GM19467 (cell line): Measurements from ENCODE around the gene MYL5.
"Not testable (repeated sequence)": the region's sequence is repeated elsewhere in the genome, so short reads cannot be mapped to it uniquely, and the experiment has no call there.

ENCODE experiments used
- ATAC-seq: cut with Tn5 transposase; IDR thresholded peaks from one replicate; pipeline ENCODE4 v1.9.1; 2021; ENCODE audit warnings: mild to moderate bottlenecking, moderate library complexity; ENCODE audit not compliant: unreplicated experiment

MYL5 gene

DNA sequence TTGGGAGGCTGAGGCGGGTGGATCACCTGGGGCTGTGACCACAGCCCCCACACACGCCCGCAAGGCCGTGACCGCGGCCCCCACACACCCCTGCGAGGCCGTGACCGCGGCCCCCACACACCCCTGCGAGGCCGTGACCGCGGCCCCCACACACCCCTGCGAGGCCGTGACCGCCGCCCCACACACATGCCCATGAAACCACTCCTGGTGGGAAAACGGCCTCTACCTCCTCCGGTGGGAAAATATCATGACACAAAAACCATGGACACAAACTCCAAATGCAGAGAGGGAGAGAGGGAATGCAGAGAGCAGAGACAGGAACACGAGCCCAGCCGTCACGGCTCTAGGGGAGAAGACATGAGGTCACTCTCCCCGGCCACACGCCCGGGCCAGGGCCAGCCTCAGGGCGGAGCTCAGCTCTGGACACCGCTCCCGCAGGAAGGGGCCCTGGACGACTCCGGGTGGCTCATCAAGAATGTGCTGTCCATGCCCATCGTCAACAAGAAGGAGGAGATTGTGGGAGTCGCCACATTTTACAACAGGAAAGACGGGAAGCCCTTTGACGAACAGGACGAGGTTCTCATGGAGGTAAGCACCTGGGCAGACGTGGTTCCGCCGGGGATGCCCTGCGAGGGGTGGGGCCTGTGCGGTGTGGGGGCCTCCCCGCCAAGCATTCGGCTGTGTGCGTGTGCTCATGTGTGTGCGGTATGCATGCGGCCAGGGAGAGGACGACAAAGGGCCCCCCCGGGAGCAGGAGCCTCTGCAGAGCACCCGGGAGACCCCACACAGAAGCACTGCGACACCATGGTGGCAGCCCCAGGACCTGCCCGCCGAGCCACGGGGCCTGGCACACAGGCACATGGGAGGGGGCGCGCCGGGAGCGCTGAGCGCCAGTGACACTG is 17.7 kb upstream of the MYL5 start:
- ATAC-seq: no peak

DNA sequence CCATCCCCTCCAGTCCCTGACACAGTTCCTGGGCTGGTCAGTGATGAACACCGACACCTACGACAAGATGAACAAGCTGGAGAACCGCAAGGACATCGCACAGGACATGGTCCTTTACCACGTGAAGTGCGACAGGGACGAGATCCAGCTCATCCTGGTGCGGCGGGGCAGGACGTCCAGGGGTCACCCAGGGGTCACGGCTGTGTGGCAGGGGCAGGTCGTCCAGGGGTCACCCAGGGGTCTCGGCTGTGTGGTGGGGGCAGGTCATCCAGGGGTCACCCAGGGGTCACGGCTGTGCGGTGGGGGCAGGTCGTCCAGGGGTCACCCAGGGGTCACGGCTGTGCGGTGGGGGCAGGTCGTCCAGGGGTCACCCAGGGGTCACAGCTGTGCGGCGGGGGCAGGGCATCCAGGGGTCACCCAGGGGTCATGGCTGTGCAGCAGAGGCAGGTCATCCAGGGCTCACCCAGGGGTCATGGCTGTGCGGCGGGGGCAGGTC is 17.0 kb upstream of the MYL5 start:
- no peak for ATAC-seq

DNA sequence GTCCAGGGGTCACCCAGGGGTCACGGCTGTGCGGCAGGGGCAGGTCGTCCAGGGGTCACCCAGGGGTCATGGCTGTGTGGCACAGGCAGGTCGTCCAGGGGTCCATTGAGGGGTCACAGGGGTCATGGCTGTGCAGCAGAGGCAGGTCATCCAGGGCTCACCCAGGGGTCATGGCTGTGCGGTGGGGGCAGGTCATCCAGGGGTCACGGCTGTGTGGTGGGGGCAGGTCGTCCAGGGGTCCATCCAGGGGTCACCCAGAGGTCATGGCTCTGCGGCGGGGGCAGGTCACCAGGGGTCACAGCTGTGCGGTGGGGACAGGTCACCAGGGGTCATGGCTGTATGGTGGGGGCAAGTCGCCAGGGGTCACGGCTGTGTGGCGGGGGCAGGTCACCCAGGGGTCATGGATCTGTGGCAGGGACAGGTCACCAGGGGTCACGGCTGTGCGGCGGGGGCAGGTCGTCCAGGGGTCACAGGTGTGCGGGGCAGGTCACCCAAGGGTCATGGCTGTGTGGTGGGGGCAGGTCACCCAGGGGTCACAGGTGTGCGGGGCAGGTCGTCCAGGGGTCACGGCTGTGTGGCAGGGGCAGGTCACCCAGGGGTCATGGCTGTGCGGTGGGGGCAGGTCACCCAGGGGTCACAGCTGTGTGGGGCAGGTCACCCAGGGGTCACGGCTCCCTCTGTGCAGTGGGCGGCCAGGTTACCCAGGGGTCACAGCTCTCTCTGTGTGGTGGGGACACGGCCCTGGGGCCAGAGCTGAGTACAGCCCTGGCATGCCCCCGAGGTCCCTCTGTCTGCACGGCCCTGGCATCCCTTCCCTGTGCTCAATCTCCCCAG is 16.3 kb upstream of the MYL5 start:
- ATAC-seq: no peak

DNA sequence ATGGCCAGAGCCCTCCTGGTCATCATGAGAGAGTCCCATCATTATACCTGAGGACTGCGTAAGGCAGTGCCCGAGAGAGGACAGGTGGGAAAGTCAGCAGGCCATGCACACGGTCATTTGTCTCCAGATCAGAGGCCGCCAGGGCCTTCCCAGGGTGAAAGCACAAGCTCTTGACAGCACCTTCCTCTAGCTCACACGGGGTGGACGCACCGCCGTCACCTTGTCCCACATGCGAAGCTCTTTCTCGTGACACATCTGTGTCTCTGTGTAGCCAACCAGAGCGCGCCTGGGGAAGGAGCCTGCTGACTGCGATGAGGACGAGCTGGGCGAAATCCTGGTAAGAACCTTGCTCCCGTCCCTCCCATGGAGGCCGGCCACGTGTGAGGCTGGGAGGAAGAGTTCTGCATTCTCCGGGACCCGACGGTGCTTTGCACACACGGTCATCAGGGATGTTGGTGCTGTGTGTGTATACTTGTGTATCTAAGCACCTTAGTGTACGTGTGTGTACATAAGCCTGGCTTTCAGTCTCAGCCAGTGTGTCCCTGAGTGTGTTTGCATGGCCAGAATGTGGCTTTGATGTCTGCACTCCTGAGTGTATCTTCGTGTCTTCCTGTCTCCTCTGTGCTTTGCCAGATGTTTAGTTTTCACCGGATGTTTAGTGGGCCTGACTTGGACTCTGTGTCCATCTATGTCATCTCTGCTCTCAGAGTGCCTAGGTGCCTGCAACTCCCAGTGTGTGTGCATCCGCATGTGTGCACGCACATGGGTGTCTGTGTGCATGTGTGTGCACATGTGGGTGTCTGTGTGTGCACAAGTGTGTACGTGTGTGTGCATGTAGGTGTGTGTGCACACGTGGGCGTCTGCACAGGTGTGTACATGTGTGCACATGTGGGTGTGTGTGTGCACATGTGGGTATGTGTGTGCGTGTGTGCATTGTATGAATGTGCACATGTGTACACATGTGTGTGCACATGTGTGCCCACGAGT is 15.4 kb upstream of the MYL5 start:
- ATAC-seq: no peak

DNA sequence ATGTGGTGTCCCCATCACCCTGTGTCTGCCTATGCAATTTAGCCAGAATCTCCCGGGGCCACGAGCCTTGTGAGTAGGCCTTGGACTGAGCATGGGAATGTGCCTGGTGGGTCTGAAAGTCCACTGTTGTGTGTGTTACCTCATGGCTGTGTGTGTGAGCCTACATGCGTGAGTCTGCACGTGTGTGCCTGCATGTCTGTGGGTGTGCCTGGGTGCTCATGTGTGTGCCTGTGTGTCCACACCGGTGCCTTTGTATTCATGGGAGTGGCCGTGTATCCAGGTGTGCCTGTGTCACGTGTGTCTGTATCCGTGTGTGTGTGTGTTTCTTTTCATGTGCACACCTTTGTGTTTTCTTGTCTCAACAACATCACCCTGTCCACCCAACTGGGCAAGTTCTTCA is 14.5 kb upstream of the MYL5 start:
- ATAC-seq: no peak

DNA sequence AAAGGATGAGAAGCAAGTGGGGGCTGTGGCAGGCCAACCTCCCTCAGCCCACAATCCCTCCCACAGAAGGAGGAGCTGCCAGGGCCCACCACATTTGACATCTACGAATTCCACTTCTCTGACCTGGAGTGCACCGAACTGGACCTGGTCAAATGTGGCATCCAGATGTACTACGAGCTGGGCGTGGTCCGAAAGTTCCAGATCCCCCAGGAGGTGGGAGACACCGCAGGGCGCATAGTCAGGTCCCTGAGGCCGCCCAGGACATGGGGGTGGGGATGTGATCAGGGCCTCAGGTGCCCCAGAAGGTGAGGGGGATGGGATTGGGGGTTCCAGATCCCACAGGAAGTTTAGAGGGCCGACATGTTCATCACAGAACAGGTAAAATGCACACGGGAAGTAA is 13.9 kb upstream of the MYL5 start:
- ATAC-seq: no peak

DNA sequence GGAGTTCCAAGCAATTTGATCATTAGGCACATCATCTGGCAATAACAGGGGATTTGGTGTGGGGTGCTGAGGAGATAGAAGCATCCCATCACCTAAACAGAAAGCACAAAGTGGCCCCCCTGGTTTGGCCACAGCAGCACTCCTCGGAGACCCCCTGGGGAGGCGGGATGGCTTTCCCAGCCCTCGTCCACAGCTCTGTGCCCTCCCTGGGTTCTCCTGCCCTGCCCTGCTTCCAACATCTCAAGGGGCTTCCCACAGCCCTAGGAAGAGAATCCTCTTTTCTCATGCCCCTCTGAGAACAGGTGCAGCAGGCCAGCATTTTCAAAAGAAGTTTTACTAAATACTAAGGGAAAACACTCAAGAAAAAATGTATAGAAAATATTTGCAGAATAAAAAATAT is 13.1 kb upstream of the MYL5 start:
- no peak for ATAC-seq

DNA sequence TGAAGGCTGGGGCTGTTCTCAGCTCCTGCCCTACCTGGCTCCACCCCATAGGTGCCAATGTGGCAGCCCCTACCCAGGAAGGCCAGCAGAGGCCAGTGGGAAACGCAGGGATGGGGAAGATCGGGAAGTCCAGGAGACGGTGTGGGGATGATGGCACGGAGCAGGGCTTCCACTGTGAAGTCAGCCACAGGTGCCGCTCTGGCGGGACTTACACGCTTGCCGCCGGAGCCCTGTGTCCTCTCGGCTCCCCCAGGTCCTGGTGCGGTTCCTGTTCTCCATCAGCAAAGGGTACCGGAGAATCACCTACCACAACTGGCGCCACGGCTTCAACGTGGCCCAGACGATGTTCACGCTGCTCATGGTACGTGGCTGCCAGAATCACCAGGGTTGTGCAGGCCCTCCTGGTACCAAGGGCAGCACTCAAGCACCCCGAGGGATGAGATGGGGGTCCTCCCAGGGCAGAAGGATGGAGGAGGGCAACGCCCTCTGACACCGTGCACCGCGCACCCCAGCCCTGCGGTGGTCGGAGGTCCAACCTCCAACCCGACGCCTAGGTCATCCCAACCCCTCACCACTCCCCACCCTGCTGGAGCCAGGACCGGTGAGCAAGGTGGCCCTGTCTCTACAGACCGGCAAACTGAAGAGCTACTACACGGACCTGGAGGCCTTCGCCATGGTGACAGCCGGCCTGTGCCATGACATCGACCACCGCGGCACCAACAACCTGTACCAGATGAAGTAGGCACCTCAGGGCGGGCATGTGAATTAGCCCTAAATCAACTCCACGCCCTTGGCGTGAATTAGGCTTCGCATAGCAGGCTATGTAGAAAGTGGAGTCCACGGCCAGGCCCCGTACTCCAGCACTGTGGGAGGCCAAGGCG is 12.2 kb upstream of the MYL5 start:
- no peak for ATAC-seq

DNA sequence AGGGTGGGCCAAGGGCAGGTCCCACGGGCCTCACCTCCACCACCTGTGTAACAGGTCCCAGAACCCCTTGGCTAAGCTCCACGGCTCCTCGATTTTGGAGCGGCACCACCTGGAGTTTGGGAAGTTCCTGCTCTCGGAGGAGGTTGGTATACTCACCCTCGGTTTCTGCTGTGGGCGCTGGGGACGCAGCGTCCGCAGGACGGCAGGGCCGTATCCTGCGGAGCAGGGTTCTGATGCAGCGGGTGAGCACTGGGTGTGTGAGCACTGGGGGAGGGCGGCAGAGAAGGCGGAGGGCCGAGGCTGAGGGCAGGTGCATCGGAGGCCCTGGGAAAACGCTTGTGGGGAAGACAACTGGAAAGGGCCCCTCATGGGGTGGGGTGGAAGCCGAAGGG is 11.3 kb upstream of the MYL5 start:
- no peak for ATAC-seq

DNA sequence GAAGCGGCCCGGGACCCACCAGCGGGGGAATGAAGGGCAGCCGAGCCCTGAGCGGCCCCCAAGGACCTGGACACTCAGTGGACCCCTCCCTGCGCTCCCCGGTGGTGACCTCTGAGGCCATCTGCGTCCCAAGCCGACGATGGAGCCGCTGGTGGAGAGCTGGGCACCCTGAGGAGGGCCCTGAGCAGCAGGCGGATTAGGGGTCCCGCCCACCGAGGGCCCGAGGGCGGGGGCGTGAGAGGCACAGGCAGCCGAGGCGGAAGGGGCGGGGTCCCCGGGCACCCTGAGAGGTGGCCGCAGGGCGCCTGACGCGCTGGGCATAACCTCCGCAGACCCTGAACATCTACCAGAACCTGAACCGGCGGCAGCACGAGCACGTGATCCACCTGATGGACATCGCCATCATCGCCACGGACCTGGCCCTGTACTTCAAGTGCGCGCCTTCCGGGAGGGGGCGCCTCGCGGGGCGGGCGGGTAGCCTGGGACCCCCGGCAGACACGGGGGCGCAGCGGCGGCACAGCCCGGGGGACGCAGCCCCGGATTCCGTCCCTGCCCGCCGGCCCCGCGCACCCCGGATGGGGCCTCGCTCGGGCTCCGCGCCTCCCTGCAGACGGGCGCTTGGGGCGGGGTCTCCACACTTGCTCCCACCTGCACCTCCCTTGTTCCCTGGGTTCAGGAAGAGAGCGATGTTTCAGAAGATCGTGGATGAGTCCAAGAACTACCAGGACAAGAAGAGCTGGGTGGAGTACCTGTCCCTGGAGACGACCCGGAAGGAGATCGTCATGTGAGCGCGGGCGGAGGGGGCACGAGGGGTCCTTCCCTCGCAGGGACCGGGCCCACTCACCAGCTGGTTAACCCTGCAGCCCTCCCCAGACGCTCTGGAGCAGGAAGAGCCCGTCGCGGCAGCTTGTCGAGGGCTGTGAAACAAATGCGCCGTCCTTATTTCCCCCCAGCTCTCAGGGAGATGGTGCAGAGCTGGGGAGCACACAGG is 10.6 kb upstream of the MYL5 start:
- peak; percentile 68 for ATAC-seq

DNA sequence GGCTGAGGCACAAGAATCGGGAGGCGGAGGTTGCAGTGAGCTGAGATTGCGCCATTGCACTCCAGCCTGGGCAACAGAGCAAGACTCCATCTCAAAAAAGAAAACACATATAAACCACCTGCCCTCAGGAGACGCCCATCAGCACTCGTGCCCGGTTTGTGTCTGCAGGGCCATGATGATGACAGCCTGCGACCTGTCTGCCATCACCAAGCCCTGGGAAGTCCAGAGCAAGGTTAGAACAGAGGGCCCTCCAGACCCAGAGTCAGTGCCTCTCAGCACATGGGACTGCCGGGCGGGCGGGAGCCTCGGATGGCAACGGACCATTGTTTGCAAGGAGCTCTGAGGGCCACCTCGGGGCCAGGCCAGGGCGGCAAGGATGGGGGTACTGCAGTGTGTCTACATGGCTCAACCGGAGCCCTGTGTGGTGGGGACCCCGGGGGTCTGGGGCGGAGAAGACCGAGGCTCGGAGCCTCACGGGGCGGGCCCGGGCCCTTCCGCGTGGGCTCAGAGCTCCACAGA is 9.6 kb upstream of the MYL5 start:
- no peak for ATAC-seq

DNA sequence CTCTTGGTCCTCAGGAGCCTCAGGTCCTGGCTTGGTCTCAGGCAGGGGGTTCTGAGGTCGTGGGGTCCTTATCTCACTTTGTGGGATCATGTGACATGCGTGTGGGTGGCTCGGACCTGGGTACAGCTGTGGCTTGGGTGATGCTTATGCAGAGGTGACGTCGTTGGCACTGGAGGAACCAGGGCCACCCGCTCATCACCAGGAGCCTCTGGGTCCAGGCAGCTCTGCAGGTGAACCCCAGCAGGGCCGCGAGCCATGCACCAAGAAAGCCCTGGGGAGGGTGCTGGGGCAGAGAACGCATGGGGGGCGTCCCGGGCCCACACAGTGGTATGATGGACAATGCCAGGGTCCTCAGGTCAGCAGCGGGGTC is 9.0 kb upstream of the MYL5 start:
- ATAC-seq: no peak

DNA sequence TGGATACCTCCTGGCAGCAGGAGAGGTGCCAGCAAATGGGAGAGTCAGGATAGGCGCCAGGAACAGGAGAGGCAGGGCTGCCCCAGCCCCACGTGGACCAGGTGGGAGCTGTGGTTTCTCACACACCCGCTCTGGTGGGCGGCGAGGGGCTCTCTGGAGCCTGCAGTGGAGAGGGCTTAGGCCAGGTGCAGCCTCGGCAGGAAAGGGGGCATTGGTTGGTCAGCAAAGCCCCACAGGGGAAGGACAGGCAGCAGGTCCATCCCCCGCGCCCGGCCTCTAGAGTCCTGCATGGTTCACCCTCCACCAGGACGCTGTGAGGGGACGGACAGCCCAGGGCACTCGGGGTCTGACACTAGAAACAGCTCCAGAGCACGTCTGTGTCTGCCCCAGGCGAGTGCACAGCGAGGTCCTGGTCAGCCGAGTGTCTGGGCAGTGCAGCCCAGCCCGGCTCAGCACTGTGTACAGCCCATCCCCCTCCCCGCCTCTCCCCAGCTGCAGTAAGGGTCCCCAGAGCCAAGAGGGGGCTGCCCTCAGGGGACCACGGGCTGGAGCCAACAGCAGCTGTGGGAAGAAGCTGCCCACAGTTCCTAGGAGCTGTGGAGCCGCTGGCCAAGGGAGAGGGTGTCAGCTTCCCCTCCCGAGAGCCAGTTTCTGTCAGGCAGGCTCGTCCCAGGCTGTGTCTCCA is 8.4 kb upstream of the MYL5 start:
- no peak for ATAC-seq

DNA sequence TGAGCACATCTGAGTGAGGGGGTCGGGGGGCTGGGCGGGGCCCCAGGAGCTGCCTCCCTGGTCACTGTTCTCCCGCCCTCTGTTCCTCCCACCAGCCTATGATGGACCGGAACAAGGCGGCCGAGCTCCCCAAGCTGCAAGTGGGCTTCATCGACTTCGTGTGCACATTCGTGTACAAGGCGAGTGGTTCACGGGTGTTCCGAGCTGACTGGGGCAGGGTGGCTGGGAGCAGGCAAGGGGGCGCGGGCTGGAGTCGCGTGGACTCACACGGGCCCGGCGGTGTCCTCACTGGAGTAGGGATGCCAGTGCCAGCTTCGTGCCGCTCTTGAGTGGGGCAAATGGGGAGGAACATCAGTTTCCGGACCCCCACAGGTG is 7.9 kb upstream of the MYL5 start:
- ATAC-seq: no peak

DNA sequence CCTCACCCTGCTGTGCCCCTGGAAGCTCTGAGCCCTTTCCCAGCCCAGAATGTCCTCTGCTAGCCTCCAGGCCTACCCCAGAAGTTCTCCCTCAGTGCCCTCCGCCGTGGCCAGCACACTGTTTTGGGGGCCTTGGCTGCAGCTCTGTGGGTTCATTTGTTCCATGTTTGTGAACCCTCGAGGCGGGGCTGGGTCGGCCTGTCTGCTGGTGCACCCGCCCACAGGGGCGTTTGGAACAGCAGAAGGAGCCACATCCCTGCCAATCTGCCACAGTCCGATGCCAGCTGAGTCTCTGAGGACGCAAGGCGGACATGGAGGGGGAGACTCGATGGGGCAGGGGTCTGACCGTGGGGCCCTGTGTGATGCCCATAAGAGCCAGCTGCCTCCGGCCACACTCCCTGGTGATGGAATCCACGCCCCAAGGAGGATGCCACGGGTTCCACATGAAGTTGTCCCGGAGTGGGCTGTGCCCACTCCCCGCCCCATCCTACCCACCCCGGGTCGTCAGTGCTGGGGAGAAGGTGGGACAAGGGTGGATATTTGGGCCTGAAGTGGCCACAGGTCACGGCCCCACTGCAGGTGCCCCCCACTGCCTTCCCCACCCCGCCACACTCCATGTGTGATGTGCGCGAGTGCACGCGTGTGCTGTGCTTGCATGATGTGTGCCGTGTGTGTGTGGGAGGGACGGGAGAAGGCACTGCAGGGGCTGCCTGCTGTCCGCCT is 7.4 kb upstream of the MYL5 start:
- ATAC-seq: no peak

DNA sequence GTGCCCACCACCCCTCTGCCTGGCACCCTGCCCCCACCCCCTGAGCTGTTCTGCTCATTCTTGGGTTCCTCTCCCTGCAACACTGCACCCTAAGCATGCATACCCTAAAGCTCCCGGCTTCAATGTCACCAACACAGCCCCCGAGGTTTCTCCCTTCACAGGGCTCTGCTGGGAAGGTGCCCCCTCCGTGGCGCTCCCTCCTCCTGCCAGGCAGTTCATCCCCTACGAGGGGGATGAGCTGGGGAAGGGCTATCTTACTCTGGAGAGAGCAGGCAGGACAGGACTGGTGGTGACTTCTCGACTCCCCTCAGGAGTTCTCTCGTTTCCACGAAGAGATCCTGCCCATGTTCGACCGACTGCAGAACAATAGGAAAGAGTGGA is 6.8 kb upstream of the MYL5 start:
- ATAC-seq: no peak

DNA sequence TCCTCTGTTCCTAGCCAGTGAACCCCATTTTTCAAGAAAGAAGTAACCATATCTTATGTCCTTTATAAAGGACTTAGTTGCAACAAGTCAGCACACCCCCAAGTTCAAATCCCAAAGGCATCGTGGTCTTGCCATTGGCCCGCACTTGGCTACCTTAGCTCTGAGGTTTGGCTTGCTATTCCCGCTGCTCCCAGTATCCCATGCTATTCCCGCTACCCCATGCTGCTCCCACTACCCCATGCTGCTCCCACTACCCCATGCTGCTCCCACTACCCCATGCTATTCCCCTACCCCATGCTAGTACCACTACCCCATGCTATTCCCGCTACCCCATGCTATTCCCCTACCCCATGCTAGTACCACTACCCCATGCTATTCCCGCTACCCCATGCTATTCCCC is 6.1 kb upstream of the MYL5 start:
- ATAC-seq: not testable (repeated sequence)
